ENCODE data around the gene C19orf67. TPM values are rescaled to one million over a fixed set of nuclear protein-coding genes. Genes with fewer than 3 reads are reported as not detected.

The C19orf67 gene
- total and polyA plus RNA-seq, 2 of the 4 experiments (the other 2 are of a cell fraction): not detected

- ATAC-seq (ENCODE audit: low read depth): no peak
- intact Hi-C loops (cut with micrococcal nuclease): no loop called here
Observed at GRCh38 chr19:14061081-14061749, 24.4 kb downstream of the C19orf67 start.

More at GRCh38 chr19:14061081-14061749, 24.4 kb downstream of the C19orf67 start:
- no peak overlapping the region for H2BK15ac ChIP-seq (ENCODE audit: low read depth, low read length)
- no TSS peak for BruUV-seq (replicated peaks)
- WGBS, 2 experiments (ENCODE audit: extremely low coverage in 2 of 2, insufficient read length in 1 of 2): 62% methylated on average over 2 of the region's 9 CpGs; no CpG with 5 or more reads in 1 of the 2 experiments
- dilution Hi-C loops (cut with HindIII; ENCODE audit: low sequenced_read_pairs, unreplicated experiment): no loop called here
- no peak overlapping the region for H3K18ac ChIP-seq (ENCODE audit: low read depth, low read length)
- H2AK5ac ChIP-seq (ENCODE audit: low read depth, low read length): no peak overlapping the region
- no peak overlapping the region for H3K14ac ChIP-seq (replicated peaks; ENCODE audit: low read depth, low read length)
- H3K27me3 ChIP-seq (ENCODE audit: control insufficient read depth, insufficient read depth, low read length): peaks cover 29% of the 10 kb centered on the region
- H3K4me3 ChIP-seq (ENCODE audit: insufficient read depth, low read depth, low read length): no peak overlapping the region
- no peaks in the 10 kb centered on the region for H3K9me3 ChIP-seq (ENCODE audit: control insufficient read depth, insufficient read depth, low read length)
- H4K91ac ChIP-seq (ENCODE audit: insufficient read depth, low read depth, low read length): no peak overlapping the region
- H4K20me1 ChIP-seq (ENCODE audit: insufficient read depth, low read length): no peaks in the 10 kb centered on the region
- ChIA-PET POLR2A (ENCODE audit: unreplicated experiment) (no interaction called here), CTCF (no interaction called here)
- no peak overlapping the region for H2BK20ac ChIP-seq (ENCODE audit: low read depth, low read length)
- H2AK9ac ChIP-seq (replicated peaks; ENCODE audit: low read depth, low read length, poor library complexity): no peak overlapping the region
- no peak overlapping the region for H4K5ac ChIP-seq (ENCODE audit: low read depth, low read length)
- H3K27ac ChIP-seq (ENCODE audit: insufficient read depth, low read length): no peak overlapping the region
- DNase-seq: no peak
- in situ Hi-C loops (cut with MboI; ENCODE audit: low sequenced_read_pairs): no loop called here
- no peak overlapping the region for H3K4me2 ChIP-seq (ENCODE audit: low read depth, low read length)
- H3K4me1 ChIP-seq (ENCODE audit: control insufficient read depth, insufficient read depth, low read length): peaks cover 1% of the 10 kb centered on the region; the same call in 1 of the 2 replicates
- H2BK120ac ChIP-seq (ENCODE audit: low read depth, low read length): no peak overlapping the region
- H3K56ac ChIP-seq (ENCODE audit: extremely low read depth, insufficient read depth, low read length): no peak overlapping the region
- H3K79me1 ChIP-seq (ENCODE audit: low read depth in 1 of 2, low read length in 2 of 2): no peaks in the 10 kb centered on the region
- no peaks in the 10 kb centered on the region for H3K9me1 ChIP-seq (ENCODE audit: insufficient read depth, low read length)
- no peak overlapping the region for H2AFZ ChIP-seq (replicated peaks; ENCODE audit: low read length, poor library complexity)
- no peak overlapping the region for H3K9ac ChIP-seq (ENCODE audit: low read depth, low read length)
- H3K4ac ChIP-seq (ENCODE audit: low read depth, low read length): no peak overlapping the region
- no peak overlapping the region for H4K8ac ChIP-seq (ENCODE audit: low read depth in 2 of 2, low read length in 2 of 2)
- no peak for TF ChIP-seq SMC3 (IDR thresholded peaks at IDR 0.05; ENCODE audit: low read depth, low read length)
- TF ChIP-seq RCOR1 (IDR thresholded peaks at IDR 0.05; ENCODE audit: insufficient replicate concordance, low read length): no peak
- TF ChIP-seq USF2 (IDR thresholded peaks at IDR 0.05; ENCODE audit: low read depth, low read length): no peak
- no peak for TF ChIP-seq BHLHE40 (IDR thresholded peaks at IDR 0.05; ENCODE audit: low read depth, low read length)
- no peak for TF ChIP-seq MAFK (IDR thresholded peaks at IDR 0.05; ENCODE audit: low read depth, low read length)
- TF ChIP-seq MAZ (IDR thresholded peaks at IDR 0.05; ENCODE audit: borderline replicate concordance, low read depth, low read length): no peak
- no peak for TF ChIP-seq POLR2A (IDR thresholded peaks at IDR 0.05; ENCODE audit: low read depth, low read length)
- no peak for TF ChIP-seq CHD1 (IDR thresholded peaks at IDR 0.05; ENCODE audit: low read depth, low read length)
- no peak for TF ChIP-seq RAD21 (IDR thresholded peaks at IDR 0.05; ENCODE audit: low read length)
- TF ChIP-seq MXI1 (IDR thresholded peaks at IDR 0.05; ENCODE audit: borderline replicate concordance, low read depth, low read length): no peak
- no peak for TF ChIP-seq RFX5 (IDR thresholded peaks at IDR 0.05; ENCODE audit: low read depth, low read length)
- TF ChIP-seq CEBPB (IDR thresholded peaks at IDR 0.05; ENCODE audit: low read depth, low read length): no peak
- no peak for TF ChIP-seq ELK1 (IDR thresholded peaks at IDR 0.05; ENCODE audit: borderline replicate concordance, low read depth, low read length)
- no peak overlapping the region for H3K23ac ChIP-seq (ENCODE audit: low read depth, low read length)
- H2BK5ac ChIP-seq (ENCODE audit: low read depth, low read length, poor library complexity, severe bottlenecking): no peak overlapping the region
- H3K36me3 ChIP-seq (ENCODE audit: control insufficient read depth, insufficient read depth, low read length): no peaks in the 10 kb centered on the region

All from IMR-90 (cell line).